DMS114 treated with DMSO at 0.1 percent for 48 hours (cell line): Measurements from ENCODE around the gene METTL14.
"Not testable (repeated sequence)": the region's sequence is repeated elsewhere in the genome, so short reads cannot be mapped to it uniquely, and the experiment has no call there.

Source experiments
- DNase-seq: peaks from one replicate; lab custom pipeline; 2025; ENCODE audit not compliant: unreplicated experiment; lab: John Stamatoyannopoulos, UW

METTL14 gene

GRCh38 chr4:118684873-118685811 lies at the start of gene METTL14:
TSS of gene METTL14 (plus strand) at chr4:118685392. CDS start at chr4:118685535, 143 bp downstream.
- DNase-seq: peak; percentile 81

- DNase-seq: not testable (repeated sequence)
Observed at GRCh38 chr4:118636126-118636525, 49.1 kb upstream of the METTL14 start.

DNA sequence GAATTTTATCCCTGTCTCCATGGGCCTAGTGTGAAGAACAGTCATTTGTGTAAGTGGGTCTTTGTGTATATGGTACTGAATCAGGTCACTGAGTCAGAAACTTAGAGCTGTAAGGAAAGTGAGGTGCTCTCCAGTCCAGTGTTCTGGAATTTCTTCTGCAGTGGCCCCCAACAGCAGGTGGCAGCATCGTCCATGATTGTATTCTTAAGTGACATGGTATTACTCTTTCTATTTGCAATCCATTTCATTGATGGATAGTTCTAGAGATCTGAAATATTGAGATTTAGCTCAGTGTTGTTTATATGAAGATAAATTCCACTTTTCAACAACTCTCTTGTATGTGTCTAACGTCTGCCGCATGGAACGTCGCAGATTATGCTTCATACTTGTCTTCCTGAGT lies 20.5 kb upstream of the METTL14 start:
- DNase-seq: not testable (repeated sequence)

DNA sequence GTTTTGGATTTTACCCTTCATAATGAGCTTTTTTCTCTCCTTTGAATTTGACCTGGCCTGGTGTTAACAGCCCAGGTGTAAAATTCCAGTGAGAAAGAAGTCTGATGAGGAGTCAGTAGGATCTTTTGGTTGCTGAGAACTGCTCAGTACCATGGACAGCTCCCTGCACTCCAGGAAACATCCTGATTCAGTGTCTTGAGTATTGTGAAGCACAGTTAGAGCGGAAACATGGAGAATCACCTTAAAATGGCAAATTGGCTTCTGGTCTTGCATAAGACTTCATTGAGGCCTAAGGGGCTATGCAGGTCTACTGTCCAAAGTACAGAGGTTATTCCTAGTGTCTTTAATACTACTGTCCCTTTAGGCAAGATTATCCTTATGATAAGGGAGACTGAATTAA lies 16.0 kb upstream of the METTL14 start:
- DNase-seq: not testable (repeated sequence)

- DNase-seq: not testable (repeated sequence)
Observed at GRCh38 chr4:118670968-118671367, 14.2 kb upstream of the METTL14 start.

DNA sequence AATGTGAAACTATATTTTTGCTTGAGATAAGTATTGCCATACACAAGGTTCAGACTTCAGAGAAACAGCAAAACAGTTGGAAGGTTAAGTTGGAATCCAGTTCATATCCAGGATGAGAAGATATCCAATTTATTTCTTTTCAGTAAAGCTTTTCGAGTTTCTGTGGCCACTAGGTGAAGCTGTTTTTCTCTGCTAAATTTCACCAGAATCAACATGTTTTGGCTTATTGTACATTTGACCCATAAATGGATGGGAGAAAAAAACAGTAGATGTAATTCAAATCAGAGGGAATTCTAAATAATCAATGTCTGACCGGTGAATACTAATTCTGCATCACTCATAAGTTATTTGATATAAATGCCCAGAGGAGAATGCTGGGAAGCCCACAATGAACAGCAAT lies 9.1 kb upstream of the METTL14 start:
- DNase-seq: no peak

DNA sequence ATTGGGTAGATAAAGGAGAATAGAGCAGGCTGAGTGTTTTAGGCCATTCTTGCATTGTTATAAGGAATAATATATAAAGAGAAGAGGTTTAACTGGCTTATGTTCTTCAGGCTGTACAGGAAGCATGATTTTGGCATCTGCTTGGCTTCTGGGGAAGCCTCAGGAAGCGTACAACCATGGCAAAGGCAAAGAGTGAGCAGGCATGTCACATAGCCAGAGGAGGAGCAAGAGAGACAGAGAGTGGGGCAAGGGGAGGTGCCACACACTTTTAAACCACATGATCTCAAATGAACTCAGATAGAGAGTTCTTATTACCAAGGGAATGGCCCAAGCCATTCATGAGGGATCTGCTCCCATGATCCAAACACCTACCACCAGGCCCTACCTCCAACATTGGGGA lies 4.4 kb upstream of the METTL14 start:
- DNase-seq: no peak

- DNase-seq: peak; percentile 10
Observed at GRCh38 chr4:118682928-118683327, 2.3 kb upstream of the METTL14 start.

GRCh38 chr4:118683513-118683912 lies 1.7 kb upstream of the METTL14 start:
- DNase-seq: peak; percentile 6

DNA sequence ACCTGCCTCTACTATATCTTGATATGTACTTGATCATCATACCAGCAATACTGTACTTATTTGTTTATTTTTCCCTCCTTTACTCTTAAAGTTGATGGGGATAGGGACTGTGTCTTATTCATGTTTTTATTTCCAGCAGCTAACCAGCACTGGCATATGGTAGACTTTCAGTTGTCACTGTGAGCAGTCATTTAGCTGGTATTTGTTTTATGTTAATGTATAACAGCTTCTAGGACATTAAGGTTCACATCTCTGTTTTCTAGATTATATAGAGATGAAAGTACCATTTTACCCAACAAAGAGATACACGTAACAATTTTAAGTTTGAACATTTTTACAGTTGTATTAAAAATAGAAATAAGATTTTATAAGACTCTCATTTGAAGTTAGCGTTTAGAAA lies 17.9 kb downstream of the METTL14 start:
- no peak for DNase-seq

DNA sequence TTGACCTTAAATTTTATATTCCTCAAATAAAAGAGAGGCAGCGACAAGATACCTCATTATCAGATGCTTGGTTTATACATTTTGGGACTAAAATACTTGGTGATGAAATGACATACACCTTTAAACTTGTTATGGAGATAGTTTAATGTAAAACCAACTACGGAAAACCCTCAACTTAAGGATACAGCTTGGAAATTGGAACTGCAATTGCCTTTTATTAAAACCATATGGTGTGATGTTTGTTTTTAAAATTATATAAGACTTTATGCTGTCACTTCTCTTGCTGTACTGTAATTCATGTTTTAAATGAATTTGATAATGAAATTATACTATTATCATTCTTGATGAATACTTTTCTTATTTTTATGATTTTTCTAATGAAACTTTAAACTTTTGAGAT lies 25.9 kb downstream of the METTL14 start:
- no peak for DNase-seq

- DNase-seq: no peak
Observed at GRCh38 chr4:118712872-118713271, 27.7 kb downstream of the METTL14 start.

DNA sequence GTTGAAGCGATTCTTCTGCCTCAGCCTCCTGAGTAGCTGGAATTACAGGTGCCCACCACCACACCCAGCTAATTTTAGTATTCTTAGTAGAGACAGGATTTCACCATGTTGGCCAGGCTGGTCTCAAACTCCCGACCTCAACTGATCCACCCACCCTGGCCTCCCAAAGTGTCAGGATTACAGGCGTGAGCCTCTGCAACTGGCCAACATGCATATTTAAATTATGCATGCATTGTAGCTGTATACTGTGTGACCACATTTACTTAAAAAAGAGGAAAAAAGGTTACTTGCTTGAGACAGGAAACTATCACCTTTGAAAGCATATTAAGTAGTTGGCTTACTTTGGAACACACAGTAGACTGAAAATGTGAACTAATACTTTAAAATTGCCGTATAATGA lies 29.5 kb downstream of the METTL14 start:
- DNase-seq: no peak

DNA sequence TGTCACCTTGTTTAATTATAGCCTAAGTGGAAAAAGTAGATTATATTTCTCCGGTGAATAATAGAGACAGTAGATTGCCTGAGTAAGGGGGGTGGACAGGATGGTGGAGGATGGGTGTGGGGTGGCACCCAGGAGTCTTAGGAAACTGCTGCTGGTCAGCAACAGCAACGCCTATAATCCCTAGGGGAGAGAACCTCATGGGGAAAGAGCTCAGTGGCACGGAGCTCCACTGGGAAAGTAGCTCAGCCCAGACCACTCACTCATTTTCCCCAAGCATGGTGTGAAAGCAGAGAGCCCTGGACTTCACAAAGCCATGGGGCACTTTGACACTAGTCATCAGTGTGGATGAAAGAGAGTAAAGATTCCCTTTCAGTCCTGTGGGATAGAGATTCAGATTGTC lies 31.1 kb downstream of the METTL14 start:
- DNase-seq: no peak

GRCh38 chr4:118718511-118719170 lies 33.4 kb downstream of the METTL14 start:
- no peak for DNase-seq

DNA sequence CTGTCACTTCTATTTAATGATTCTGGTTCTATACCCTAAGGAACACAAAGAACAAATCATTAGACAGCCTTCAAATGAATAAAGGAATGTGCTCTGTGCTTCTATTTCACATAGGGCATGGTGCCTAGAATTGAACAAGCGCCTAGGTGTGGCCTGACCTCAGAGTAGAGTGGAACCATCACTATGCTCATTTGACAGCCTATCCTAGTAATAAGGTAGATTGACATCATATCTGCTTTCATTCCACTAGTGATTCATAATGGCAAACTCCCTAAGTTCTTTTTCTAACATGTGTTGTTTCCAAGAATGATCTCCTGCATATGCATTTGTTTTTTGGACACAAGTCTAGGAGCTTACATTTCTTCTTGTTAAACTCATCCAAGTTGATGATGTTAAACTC lies 36.6 kb downstream of the METTL14 start:
- DNase-seq: no peak

- DNase-seq: no peak
Observed at GRCh38 chr4:118723369-118723768, 38.2 kb downstream of the METTL14 start.

DNA sequence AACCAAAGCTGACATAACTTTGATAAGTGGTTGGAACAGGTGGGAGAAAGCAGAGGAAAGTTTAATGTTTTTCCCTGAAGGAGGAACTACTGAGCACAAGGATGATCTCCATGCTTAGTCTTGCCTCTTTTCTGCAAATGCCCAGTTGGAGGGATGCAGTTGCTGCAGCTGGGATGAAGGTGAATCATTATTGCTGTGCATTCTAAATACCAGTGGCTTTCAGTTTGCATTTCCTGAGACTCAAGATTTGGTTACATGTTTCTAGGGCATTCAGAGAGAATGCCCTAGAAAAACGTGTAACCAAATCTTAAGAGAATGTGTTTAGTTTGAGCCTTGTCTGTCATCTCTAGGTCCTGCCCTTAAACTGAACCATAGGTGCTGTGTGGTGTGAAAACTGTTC lies 42.2 kb downstream of the METTL14 start:
- no peak for DNase-seq

DNA sequence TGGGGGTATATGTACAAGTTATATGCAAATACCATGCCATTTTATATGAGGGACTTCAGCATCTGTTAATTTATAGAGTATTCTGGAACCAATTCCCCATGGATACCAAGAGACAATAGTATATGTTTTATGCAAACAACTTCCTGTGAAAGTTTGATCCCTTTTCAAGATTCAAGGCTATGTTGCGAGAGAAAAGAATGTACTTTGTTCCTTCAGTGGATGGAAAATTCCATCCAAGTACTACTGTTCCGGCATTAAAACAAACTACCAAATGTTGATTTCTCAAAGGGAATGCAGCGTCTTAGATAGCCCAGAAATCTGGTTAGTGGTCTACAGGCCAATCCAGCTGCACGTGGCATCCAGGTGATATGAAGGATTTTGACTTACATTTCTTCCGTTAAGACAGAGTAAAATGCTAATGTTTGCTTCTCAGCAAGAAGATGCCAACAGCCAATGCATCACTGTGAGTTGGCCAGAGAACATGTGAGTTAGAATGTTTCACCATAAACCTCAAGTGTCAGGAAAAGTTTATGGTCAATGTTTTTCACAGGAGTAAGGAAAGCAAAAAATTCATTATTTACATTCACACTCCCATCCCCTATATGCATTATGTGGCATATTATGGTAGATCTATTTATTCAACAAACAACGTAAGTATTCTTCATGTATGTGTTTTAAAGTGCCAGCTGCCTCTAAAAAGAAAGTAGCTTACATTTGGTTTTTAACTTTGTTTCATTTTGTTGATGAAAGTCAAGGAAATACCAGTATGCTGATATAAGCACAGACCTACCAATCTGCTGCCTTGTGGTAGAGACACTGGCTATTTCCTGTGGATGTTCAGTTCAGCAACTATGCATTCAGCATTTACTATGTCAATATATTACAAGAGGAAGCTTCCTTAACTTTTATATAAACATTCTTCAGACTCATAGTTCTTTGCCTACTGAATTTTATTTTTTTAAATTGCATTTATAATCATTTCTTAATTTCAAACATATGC lies 44.4 kb downstream of the METTL14 start:
- no peak for DNase-seq

DNA sequence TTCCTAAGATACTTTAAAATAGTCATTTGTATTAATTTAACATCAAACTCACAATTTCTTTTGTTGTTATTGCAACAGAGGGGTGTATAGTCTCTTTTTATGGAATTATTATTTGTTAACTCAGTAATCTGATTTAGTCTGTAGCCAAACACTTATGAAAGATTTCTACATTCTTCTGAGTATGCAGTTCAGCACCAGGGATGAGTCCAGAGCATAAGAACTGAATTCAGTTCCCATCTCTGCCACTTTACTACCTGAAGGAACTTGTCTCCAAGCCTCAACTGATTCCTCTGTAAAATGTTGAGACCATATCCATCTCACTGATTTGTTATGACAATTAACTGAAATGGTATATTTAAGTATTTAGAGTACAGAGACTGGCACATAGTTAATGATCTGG lies 45.5 kb downstream of the METTL14 start:
- DNase-seq: no peak
